ENCODE results near the gene STAT4.
A peak's percentile ranks its signal among the peaks of the same experiment; 100 is the strongest.

Gene STAT4

GRCh38 chr2:191086706-191087105, 64.1 kb downstream of the STAT4 start:
- DNase-seq, result no peak

GRCh38 chr2:191083540-191083939, 67.3 kb downstream of the STAT4 start:
- no peak for DNase-seq

- no peak for DNase-seq
These were observed 68.5 kb downstream of the STAT4 start for GRCh38 chr2:191082321-191082720.

GRCh38 chr2:191081411-191082155, 69.2 kb downstream of the STAT4 start:
- no peak for DNase-seq

DNA sequence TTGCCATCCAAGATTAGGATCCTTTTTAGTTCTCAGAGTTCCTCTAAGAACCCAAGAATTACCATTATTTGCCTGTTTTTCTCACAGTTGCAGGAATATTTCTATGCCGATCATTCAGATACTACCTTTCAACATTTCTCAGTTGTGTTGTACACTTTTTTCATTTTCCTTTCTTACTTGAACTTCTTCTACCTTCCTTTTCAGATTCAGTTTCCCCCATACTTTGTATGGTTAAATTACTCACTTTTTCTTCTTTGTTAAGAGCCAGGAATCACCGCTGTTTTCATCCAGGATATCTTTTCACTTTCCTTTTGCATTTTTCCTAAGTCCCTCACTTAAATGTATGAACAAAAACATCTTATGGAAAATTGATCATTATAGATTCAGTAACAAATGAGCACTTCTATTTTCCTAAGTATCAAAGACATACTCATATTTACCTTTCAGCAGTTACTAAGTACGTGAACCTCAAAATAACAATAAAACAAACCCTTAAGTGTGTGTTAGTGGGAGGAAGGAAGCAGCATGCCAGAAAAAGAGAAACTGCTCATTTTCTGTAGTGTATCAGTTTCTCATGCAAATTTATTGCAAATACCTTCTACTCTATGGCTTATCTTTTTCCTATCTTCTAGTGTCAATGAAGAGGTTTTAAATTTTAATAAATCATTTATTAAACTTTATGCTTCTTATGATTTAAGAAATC, 72.5 kb downstream of the STAT4 start:
- DNase-seq, result no peak

- no peak for DNase-seq
These were observed 80.5 kb downstream of the STAT4 start for GRCh38 chr2:191070276-191070675.

- DNase-seq, result no peak
These were observed 81.2 kb downstream of the STAT4 start for GRCh38 chr2:191069606-191070005.

- no peak for DNase-seq
These were observed 83.9 kb downstream of the STAT4 start for GRCh38 chr2:191066919-191067233.

GRCh38 chr2:191066197-191066918, 84.4 kb downstream of the STAT4 start:
- no peak for DNase-seq

GRCh38 chr2:191065785-191066184, 85.0 kb downstream of the STAT4 start:
- no peak for DNase-seq

GRCh38 chr2:191064590-191064989, 86.2 kb downstream of the STAT4 start:
- no peak for DNase-seq

- DNase-seq, result no peak
These were observed 87.2 kb downstream of the STAT4 start for GRCh38 chr2:191063584-191063983.

- no peak for DNase-seq
These were observed 89.3 kb downstream of the STAT4 start for GRCh38 chr2:191061381-191061980.

GRCh38 chr2:191059308-191059707, 91.5 kb downstream of the STAT4 start:
- DNase-seq, result no peak

GRCh38 chr2:191056228-191056627, 94.6 kb downstream of the STAT4 start:
- DNase-seq, result no peak

- DNase-seq, result no peak
These were observed 97.5 kb downstream of the STAT4 start for GRCh38 chr2:191053256-191053655.

DNA sequence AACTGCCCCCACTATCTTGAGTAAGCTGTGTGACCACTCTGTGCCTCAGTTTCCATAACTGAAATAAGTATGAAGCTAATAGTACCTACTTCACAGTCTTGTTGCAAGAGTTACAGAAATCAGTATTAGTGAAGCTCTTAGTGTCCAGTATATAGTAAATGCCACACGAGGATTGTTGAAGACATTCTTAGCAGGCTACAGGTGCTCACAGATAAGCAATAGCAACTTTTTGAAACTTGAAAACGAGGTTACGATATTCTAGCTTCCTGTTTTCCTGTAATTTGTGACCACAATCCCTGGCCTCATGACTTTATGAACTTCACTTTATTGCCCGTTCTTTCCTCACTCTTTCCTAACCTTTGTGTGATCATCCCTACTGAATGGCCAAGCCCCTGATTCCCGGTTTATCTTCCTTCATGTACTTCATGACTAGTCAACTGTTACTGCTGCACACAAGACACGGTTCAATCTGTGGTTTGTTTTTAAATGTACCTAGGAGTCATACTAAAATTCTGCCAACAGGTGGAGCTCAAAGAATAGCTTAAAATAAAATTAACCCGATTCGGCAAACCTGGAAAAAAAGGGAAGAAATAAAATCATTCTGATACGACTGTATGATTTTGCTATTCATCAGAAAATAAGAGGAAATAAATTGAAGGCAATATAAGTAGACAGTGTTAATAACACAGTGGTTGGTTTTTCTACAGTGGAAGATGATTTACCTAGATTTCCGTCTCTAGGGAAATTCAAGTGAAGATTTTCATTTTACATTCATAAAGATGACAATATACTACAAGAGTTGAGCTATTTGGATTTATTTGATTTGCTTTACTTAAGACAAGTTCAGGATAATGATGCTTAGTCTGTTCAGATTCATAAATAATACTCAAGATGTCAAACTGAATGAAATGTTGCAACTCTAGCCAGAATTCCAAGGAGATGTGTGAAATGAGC, 98.7 kb downstream of the STAT4 start:
- DNase-seq, result peak in 1 of 51 donors; percentile 11

- DNase-seq, result no peak
These were observed 99.6 kb downstream of the STAT4 start for GRCh38 chr2:191051177-191051576.

DNA sequence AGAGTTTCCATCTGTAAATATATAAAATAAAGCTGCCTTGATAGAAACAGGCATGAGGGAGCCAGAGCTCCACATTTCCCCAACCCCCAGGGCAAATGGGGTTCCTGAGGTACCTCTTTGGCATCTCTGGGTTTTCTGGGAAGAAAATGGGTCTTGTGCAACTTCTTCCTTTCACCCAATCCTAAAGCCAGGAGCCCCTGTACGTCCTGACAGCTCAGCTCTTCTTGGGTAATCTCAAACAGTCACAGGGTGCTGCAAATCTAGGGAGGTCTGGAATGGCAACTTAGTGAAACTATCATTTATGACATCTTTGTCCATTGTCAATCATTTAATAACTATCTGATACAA, 100.2 kb downstream of the STAT4 start:
- no peak for DNase-seq

GRCh38 chr2:191049728-191050639, 100.8 kb downstream of the STAT4 start:
- no peak for DNase-seq

Data from hypothalamus (tissue), 51 donors.